NK-92 (cell line): ENCODE data around the gene HLA-DMA.

Experiments used
- DNase-seq: peaks from one replicate; lab custom pipeline; 2025; ENCODE audit not compliant: unreplicated experiment; lab: John Stamatoyannopoulos, UW

HLA-DMA gene

GRCh38 chr6:32952817-32953739, at the start of gene HLA-DMA:
TSS of gene HLA-DMA (minus strand) at chr6:32953097. CDS start at chr6:32953036, 61 bp downstream.
- no peak for DNase-seq

GRCh38 chr6:33001685-33002084, 48.8 kb upstream of the HLA-DMA start:
- no peak for DNase-seq

- no peak for DNase-seq
Observed at GRCh38 chr6:33000055-33000454, 47.2 kb upstream of the HLA-DMA start.

GRCh38 chr6:32995448-32995847, 42.6 kb upstream of the HLA-DMA start:
- no peak for DNase-seq

- DNase-seq = no peak
Observed at GRCh38 chr6:32993363-32993973, 40.6 kb upstream of the HLA-DMA start.

- no peak for DNase-seq
Observed at GRCh38 chr6:32991972-32992371, 39.1 kb upstream of the HLA-DMA start.

- no peak for DNase-seq
Observed at GRCh38 chr6:32989368-32989767, 36.5 kb upstream of the HLA-DMA start.

GRCh38 chr6:32984622-32985389, 31.9 kb upstream of the HLA-DMA start:
- peak; percentile 61 for DNase-seq

- DNase-seq = no peak
Observed at GRCh38 chr6:32983964-32984621, 31.2 kb upstream of the HLA-DMA start.

GRCh38 chr6:32983493-32983848, 30.6 kb upstream of the HLA-DMA start:
- no peak for DNase-seq

- DNase-seq = no peak
Observed at GRCh38 chr6:32982702-32983492, 30.0 kb upstream of the HLA-DMA start.

GRCh38 chr6:32982084-32982701, 29.3 kb upstream of the HLA-DMA start:
- DNase-seq = no peak

GRCh38 chr6:32980488-32981038, 27.7 kb upstream of the HLA-DMA start:
- DNase-seq = no peak

GRCh38 chr6:32979720-32980487, 27.0 kb upstream of the HLA-DMA start:
- DNase-seq = no peak

GRCh38 chr6:32977953-32978324, 25.0 kb upstream of the HLA-DMA start:
- no peak for DNase-seq

GRCh38 chr6:32977272-32977952, 24.5 kb upstream of the HLA-DMA start:
- no peak for DNase-seq

- DNase-seq = no peak
Observed at GRCh38 chr6:32976334-32977069, 23.6 kb upstream of the HLA-DMA start.

- DNase-seq = no peak
Observed at GRCh38 chr6:32975886-32976285, 23.0 kb upstream of the HLA-DMA start.
